IPS DF 6.9 (cell line): ENCODE data around the gene PLXNA3.
A peak's percentile ranks its signal among the peaks of the same experiment; 100 is the strongest.

Experiments
- DNase-seq: peaks from one replicate; pipeline ENCODE4 v3.0.0-alpha.2; 2013; ENCODE audit warnings: low read depth, low spot score
- H3K27ac ChIP-seq: one replicate; pipeline ENCODE4 v1.5.1; 2013; ENCODE audit warnings: low read length, control low read depth
- H3K27me3 ChIP-seq: 2 replicates; pipeline ENCODE4 v1.6.1; 2013; ENCODE audit warnings: mild to moderate bottlenecking, low read length; ENCODE audit not compliant: control insufficient read depth, insufficient read depth
- H3K36me3 ChIP-seq: 2 replicates; pipeline ENCODE4 v1.6.1; 2013; ENCODE audit warnings: low read length; ENCODE audit not compliant: control insufficient read depth, insufficient read depth
- H3K4me1 ChIP-seq: 2 replicates; pipeline ENCODE4 v1.6.1; 2013; ENCODE audit warnings: low read length; ENCODE audit not compliant: control insufficient read depth, insufficient read depth
- H3K4me3 ChIP-seq: 2 replicates; pipeline ENCODE4 v1.5.1; 2013; ENCODE audit warnings: mild to moderate bottlenecking, low read length
- H3K9me3 ChIP-seq: 2 replicates; pipeline ENCODE4 v1.6.1; 2013; ENCODE audit warnings: low read length, inconsistent platforms; ENCODE audit not compliant: control insufficient read depth, insufficient read depth
- WGBS: extraction: QIAGEN DNeasy Blood & Tissue Kit; methylation state at CpG from one replicate; pipeline ENCODE4 v1.1.7; 2013; ENCODE audit warnings: mixed read lengths, missing lambda C conversion rate; ENCODE audit not compliant: insufficient read length, insufficient coverage; 5-methylcytosine and 5-hydroxymethylcytosine counted together

The PLXNA3 gene

GRCh38 chrX:154515090-154515965, 57.2 kb downstream of the PLXNA3 start:
- Histone ChIP-seq H3K4me3 (peak overlapping the region; percentile 80; the same call in 1 of the 2 replicates), H3K27me3 (no peaks in the 10 kb centered on the region), H3K4me1 (peaks cover 4% of the 10 kb centered on the region; the same call in 1 of the 2 replicates), H3K9me3 (no peaks in the 10 kb centered on the region), H3K27ac (no peak overlapping the region), H3K36me3 (no peaks in the 10 kb centered on the region)
- DNase-seq = no peak
- no CpG with 5 or more reads among the region's 34 CpGs for WGBS

GRCh38 chrX:154515966-154516655, 58.0 kb downstream of the PLXNA3 start, which contains the start of gene FAM3A:
TSS of gene FAM3A (minus strand) at chrX:154516232. CDS start at chrX:154515772, 460 bp downstream.
- peaks cover 4% of the 10 kb centered on the region; the same call in 1 of the 2 replicates for H3K4me1 ChIP-seq
- peak within 1 kb of the TSS; percentile 80; the same call in 1 of the 2 replicates for H3K4me3 ChIP-seq
- H3K27ac ChIP-seq = no peak within 1 kb of the TSS
- H3K9me3 ChIP-seq = no peaks in the 10 kb centered on the region
- H3K36me3 ChIP-seq = no peaks in the 10 kb centered on the region
- H3K27me3 ChIP-seq = no peaks in the 10 kb centered on the region
- no peak for DNase-seq
- no CpG with 5 or more reads among the region's 59 CpGs for WGBS

GRCh38 chrX:154516656-154517100, 58.6 kb downstream of the PLXNA3 start:
- Histone ChIP-seq H3K36me3 (no peaks in the 10 kb centered on the region), H3K27me3 (no peaks in the 10 kb centered on the region), H3K27ac (no peak overlapping the region), H3K4me3 (peak overlapping the region; percentile 32; the same call in 1 of the 2 replicates), H3K9me3 (no peaks in the 10 kb centered on the region), H3K4me1 (peaks cover 4% of the 10 kb centered on the region; the same call in 1 of the 2 replicates)
- no peak for DNase-seq
- WGBS = no CpG with 5 or more reads among the region's 19 CpGs

GRCh38 chrX:154517101-154517781, 59.2 kb downstream of the PLXNA3 start:
- Histone ChIP-seq H3K4me1 (peaks cover 4% of the 10 kb centered on the region; the same call in 1 of the 2 replicates), H3K27ac (no peak overlapping the region), H3K4me3 (no peak overlapping the region), H3K27me3 (no peaks in the 10 kb centered on the region), H3K9me3 (no peaks in the 10 kb centered on the region), H3K36me3 (no peaks in the 10 kb centered on the region)
- no CpG with 5 or more reads among the region's 25 CpGs for WGBS
- DNase-seq = no peak

GRCh38 chrX:154519389-154519788, 61.3 kb downstream of the PLXNA3 start:
- Histone ChIP-seq H3K4me1 (peaks cover 4% of the 10 kb centered on the region; the same call in 1 of the 2 replicates), H3K9me3 (no peaks in the 10 kb centered on the region), H3K27me3 (no peaks in the 10 kb centered on the region), H3K4me3 (no peak overlapping the region), H3K27ac (no peak overlapping the region), H3K36me3 (no peaks in the 10 kb centered on the region)
- no peak for DNase-seq
- WGBS = no CpG with 5 or more reads among the region's 8 CpGs

GRCh38 chrX:154525606-154526490, 67.8 kb downstream of the PLXNA3 start:
- Histone ChIP-seq H3K9me3 (no peaks in the 10 kb centered on the region), H3K36me3 (no peaks in the 10 kb centered on the region), H3K27ac (no peak overlapping the region), H3K4me1 (no peaks in the 10 kb centered on the region; the same call in 1 of the 2 replicates), H3K27me3 (no peaks in the 10 kb centered on the region), H3K4me3 (no peak overlapping the region)
- DNase-seq = no peak
- WGBS = no CpG with 5 or more reads among the region's 14 CpGs

GRCh38 chrX:154526901-154527675, 69.0 kb downstream of the PLXNA3 start:
- no peak for DNase-seq
- Histone ChIP-seq H3K9me3 (no peaks in the 10 kb centered on the region), H3K27me3 (no peaks in the 10 kb centered on the region), H3K27ac (no peak overlapping the region), H3K4me1 (no peaks in the 10 kb centered on the region; the same call in 1 of the 2 replicates), H3K36me3 (no peaks in the 10 kb centered on the region), H3K4me3 (peak overlapping the region; percentile 17; the same call in 1 of the 2 replicates)
- WGBS = no CpG with 5 or more reads among the region's 15 CpGs
